GM21390 (cell line): ENCODE data around the gene COL6A3.

Experiments used
- ATAC-seq: cut with Tn5 transposase; IDR thresholded peaks from one replicate; pipeline ENCODE4 v1.9.1; 2021; ENCODE audit not compliant: unreplicated experiment

Gene COL6A3

GRCh38 chr2:237413777-237414661 lies at the start of gene COL6A3:
TSS of gene COL6A3 (minus strand) at chr2:237414164. CDS start at chr2:237396817, 17,347 bp downstream.
- no peak for ATAC-seq

- ATAC-seq: no peak
Measured at GRCh38 chr2:237459741-237460174, 45.8 kb upstream of the COL6A3 start.

- ATAC-seq: no peak
Measured at GRCh38 chr2:237459226-237459625, 45.3 kb upstream of the COL6A3 start.

GRCh38 chr2:237458519-237458918 lies 44.6 kb upstream of the COL6A3 start:
- no peak for ATAC-seq

- ATAC-seq: no peak
Measured at GRCh38 chr2:237457388-237457941, 43.5 kb upstream of the COL6A3 start.

GRCh38 chr2:237456200-237456843 lies 42.4 kb upstream of the COL6A3 start:
- no peak for ATAC-seq

GRCh38 chr2:237455764-237456163 lies 41.8 kb upstream of the COL6A3 start:
- no peak for ATAC-seq

GRCh38 chr2:237453671-237454070 lies 39.7 kb upstream of the COL6A3 start:
- no peak for ATAC-seq

- no peak for ATAC-seq
Measured at GRCh38 chr2:237452861-237453260, 38.9 kb upstream of the COL6A3 start.

GRCh38 chr2:237451643-237452469 lies 37.9 kb upstream of the COL6A3 start:
- no peak for ATAC-seq

- no peak for ATAC-seq
Measured at GRCh38 chr2:237450583-237450982, 36.6 kb upstream of the COL6A3 start.

GRCh38 chr2:237450108-237450507 lies 36.1 kb upstream of the COL6A3 start:
- ATAC-seq: no peak

- no peak for ATAC-seq
Measured at GRCh38 chr2:237449193-237449881, 35.4 kb upstream of the COL6A3 start.

- ATAC-seq: no peak
Measured at GRCh38 chr2:237448626-237449025, 34.7 kb upstream of the COL6A3 start.

- no peak for ATAC-seq
Measured at GRCh38 chr2:237448171-237448570, 34.2 kb upstream of the COL6A3 start.

GRCh38 chr2:237447496-237447895 lies 33.5 kb upstream of the COL6A3 start:
- ATAC-seq: no peak

- ATAC-seq: no peak
Measured at GRCh38 chr2:237446338-237446665, 32.3 kb upstream of the COL6A3 start.

GRCh38 chr2:237445611-237446337 lies 31.8 kb upstream of the COL6A3 start:
- ATAC-seq: no peak

GRCh38 chr2:237444071-237444470 lies 30.1 kb upstream of the COL6A3 start:
- no peak for ATAC-seq
